Neuron (in vitro differentiated cells): ENCODE measurements around the gene ARID2.

Experiments used
- H2AFZ ChIP-seq: one replicate; pipeline ENCODE4 v1.6.1; 2013; ENCODE audit warnings: low read depth, mild to moderate bottlenecking, inconsistent platforms, low read length, moderate library complexity
- H3K27me3 ChIP-seq: one replicate; pipeline ENCODE4 v1.6.1; 2013; ENCODE audit warnings: low read length; ENCODE audit not compliant: insufficient read depth
- H3K36me3 ChIP-seq: one replicate; pipeline ENCODE4 v1.6.1; 2013; ENCODE audit warnings: low read length; ENCODE audit not compliant: insufficient read depth
- H3K4me1 ChIP-seq: one replicate; pipeline ENCODE4 v1.6.1; 2013; ENCODE audit warnings: low read length; ENCODE audit not compliant: insufficient read depth
- H3K4me3 ChIP-seq: 2 replicates; pipeline ENCODE4 v1.5.1; 2013; ENCODE audit warnings: mild to moderate bottlenecking, low read length, moderate library complexity
- H3K9me3 ChIP-seq: one replicate; pipeline ENCODE4 v1.6.1; 2013; ENCODE audit warnings: low read length

Gene ARID2

GRCh38 chr12:45785315-45785714 is 55.8 kb downstream of the ARID2 start:
- Histone ChIP-seq H3K27me3 (no peaks in the 10 kb centered on the region), H3K9me3 (no peaks in the 10 kb centered on the region), H3K36me3 (no peaks in the 10 kb centered on the region), H2AFZ (no peak overlapping the region), H3K4me3 (no peak overlapping the region), H3K4me1 (no peaks in the 10 kb centered on the region)

DNA sequence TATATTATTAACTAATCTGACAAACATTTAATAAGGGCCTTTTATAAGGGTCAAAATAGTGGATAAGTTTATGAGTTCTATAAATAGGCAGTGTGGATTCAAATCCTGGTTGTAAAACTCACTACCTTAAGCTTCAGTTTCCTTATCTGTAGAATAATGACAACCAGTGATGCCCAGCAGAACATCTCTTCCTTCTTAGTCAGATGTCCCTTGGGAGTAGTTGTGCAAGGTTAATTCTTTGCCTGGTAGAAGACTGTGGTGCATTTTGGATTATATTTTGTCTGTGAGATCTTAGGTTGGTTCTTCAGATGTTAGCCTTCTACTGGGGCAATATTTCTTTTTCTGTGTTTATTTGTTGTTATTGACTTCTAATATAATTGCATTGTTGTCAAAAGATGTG is 59.5 kb downstream of the ARID2 start:
- Histone ChIP-seq H3K36me3 (peaks cover under 1% of the 10 kb centered on the region), H3K4me3 (no peak overlapping the region), H3K27me3 (no peaks in the 10 kb centered on the region)

GRCh38 chr12:45794422-45794821 is 64.9 kb downstream of the ARID2 start:
- Histone ChIP-seq H3K27me3 (no peaks in the 10 kb centered on the region), H3K4me3 (no peak overlapping the region), H2AFZ (no peak overlapping the region), H3K4me1 (no peaks in the 10 kb centered on the region), H3K36me3 (peaks cover 4% of the 10 kb centered on the region), H3K9me3 (no peaks in the 10 kb centered on the region)

More for the DNA sequence above, 59.5 kb downstream of the ARID2 start:
- no peak overlapping the region for H2AFZ ChIP-seq
- H3K4me1 ChIP-seq: no peaks in the 10 kb centered on the region
- no peaks in the 10 kb centered on the region for H3K9me3 ChIP-seq

GRCh38 chr12:45801625-45802024 is 72.1 kb downstream of the ARID2 start:
- Histone ChIP-seq H3K4me3 (no peak overlapping the region), H2AFZ (no peak overlapping the region), H3K36me3 (peaks cover 2% of the 10 kb centered on the region), H3K27me3 (no peaks in the 10 kb centered on the region), H3K4me1 (no peaks in the 10 kb centered on the region), H3K9me3 (peaks cover 4% of the 10 kb centered on the region)

GRCh38 chr12:45803111-45803510 is 73.6 kb downstream of the ARID2 start:
- Histone ChIP-seq H3K36me3 (peaks cover 3% of the 10 kb centered on the region), H3K27me3 (no peaks in the 10 kb centered on the region), H3K9me3 (peaks cover 4% of the 10 kb centered on the region), H2AFZ (no peak overlapping the region), H3K4me1 (no peaks in the 10 kb centered on the region), H3K4me3 (no peak overlapping the region)

DNA sequence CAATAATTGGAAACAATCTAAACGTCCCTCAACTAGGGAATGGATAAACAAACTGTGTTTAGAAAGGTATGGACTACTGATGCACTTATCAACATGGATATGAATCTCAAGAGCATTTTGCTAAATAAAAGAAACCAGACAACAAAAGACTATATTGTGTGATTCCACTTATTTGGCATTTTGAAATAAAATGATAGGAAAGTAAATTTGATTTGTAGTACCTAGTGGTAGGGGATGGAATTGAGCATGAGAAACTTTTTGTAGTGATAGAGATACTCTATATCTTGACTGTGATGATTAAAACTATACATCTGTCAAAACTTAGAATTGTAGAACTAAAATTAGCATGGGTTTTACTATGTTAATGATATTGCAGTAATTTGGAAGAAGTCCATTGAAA is 87.1 kb downstream of the ARID2 start:
- Histone ChIP-seq H3K4me3 (no peak overlapping the region), H3K4me1 (no peaks in the 10 kb centered on the region), H3K36me3 (peaks cover 37% of the 10 kb centered on the region), H3K27me3 (no peaks in the 10 kb centered on the region), H2AFZ (no peak overlapping the region), H3K9me3 (no peaks in the 10 kb centered on the region)

- Histone ChIP-seq H2AFZ (no peak overlapping the region), H3K27me3 (no peaks in the 10 kb centered on the region), H3K4me1 (no peaks in the 10 kb centered on the region), H3K36me3 (peaks cover 53% of the 10 kb centered on the region), H3K4me3 (no peak overlapping the region), H3K9me3 (no peaks in the 10 kb centered on the region)
These were observed 98.5 kb downstream of the ARID2 start for GRCh38 chr12:45827974-45828373.

GRCh38 chr12:45828402-45828801 is 98.9 kb downstream of the ARID2 start:
- no peak overlapping the region for H2AFZ ChIP-seq
- H3K4me1 ChIP-seq: no peaks in the 10 kb centered on the region
- H3K27me3 ChIP-seq: no peaks in the 10 kb centered on the region
- peaks cover 49% of the 10 kb centered on the region for H3K36me3 ChIP-seq
- no peak overlapping the region for H3K4me3 ChIP-seq
- no peaks in the 10 kb centered on the region for H3K9me3 ChIP-seq

- Histone ChIP-seq H3K36me3 (peaks cover 33% of the 10 kb centered on the region), H2AFZ (no peak overlapping the region), H3K27me3 (no peaks in the 10 kb centered on the region), H3K4me3 (no peak overlapping the region), H3K4me1 (no peaks in the 10 kb centered on the region), H3K9me3 (no peaks in the 10 kb centered on the region)
These were observed 102.1 kb downstream of the ARID2 start for GRCh38 chr12:45831590-45831989.

DNA sequence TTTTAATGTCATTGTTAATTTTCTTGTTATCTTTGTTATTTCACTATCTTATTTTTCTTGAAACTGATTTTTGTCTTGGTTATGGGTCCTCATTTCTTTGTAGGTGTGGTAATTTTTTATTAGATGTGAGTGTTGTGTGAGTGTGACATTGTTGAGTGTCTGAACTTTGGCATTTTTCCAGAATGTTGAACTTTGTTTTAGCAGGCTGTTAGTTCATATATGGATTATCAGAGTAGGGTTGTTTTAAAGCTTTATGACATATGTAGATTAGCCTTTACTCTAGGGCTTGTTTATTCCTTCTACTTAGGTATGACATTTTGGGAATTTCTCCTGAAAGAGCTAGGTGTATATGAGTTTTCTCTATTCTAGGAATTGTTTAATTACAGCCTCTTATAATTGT is 103.9 kb downstream of the ARID2 start:
- no peak overlapping the region for H3K4me3 ChIP-seq
- H3K36me3 ChIP-seq: peaks cover 37% of the 10 kb centered on the region

GRCh38 chr12:45834809-45835208 is 105.3 kb downstream of the ARID2 start:
- Histone ChIP-seq H3K4me1 (no peaks in the 10 kb centered on the region), H3K36me3 (peaks cover 47% of the 10 kb centered on the region), H2AFZ (no peak overlapping the region), H3K9me3 (no peaks in the 10 kb centered on the region), H3K4me3 (no peak overlapping the region), H3K27me3 (no peaks in the 10 kb centered on the region)

More for the DNA sequence above, 103.9 kb downstream of the ARID2 start:
- H3K9me3 ChIP-seq: no peaks in the 10 kb centered on the region
- H3K27me3 ChIP-seq: no peaks in the 10 kb centered on the region
- H2AFZ ChIP-seq: no peak overlapping the region
- H3K4me1 ChIP-seq: no peaks in the 10 kb centered on the region

- no peak overlapping the region for H2AFZ ChIP-seq
- H3K4me3 ChIP-seq: no peak overlapping the region
- no peaks in the 10 kb centered on the region for H3K27me3 ChIP-seq
- peaks cover 62% of the 10 kb centered on the region for H3K36me3 ChIP-seq
- no peaks in the 10 kb centered on the region for H3K9me3 ChIP-seq
- no peaks in the 10 kb centered on the region for H3K4me1 ChIP-seq
These were observed 110.4 kb downstream of the ARID2 start for GRCh38 chr12:45839917-45840316.

GRCh38 chr12:45849289-45849688 is 119.8 kb downstream of the ARID2 start:
- peaks cover 55% of the 10 kb centered on the region for H3K36me3 ChIP-seq

DNA sequence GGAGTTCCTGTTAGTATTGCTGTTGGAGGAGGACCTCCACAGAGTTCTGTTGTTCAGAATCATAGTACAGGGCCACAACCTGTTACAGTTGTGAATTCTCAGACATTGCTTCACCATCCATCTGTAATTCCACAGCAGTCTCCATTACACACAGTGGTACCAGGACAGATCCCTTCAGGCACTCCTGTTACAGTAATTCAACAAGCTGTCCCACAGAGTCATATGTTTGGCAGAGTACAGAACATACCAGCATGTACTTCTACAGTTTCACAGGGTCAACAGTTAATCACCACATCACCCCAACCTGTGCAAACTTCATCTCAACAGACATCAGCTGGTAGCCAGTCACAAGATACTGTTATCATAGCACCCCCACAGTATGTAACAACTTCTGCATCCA is 120.8 kb downstream of the ARID2 start:
- H3K4me1 ChIP-seq: no peaks in the 10 kb centered on the region
- no peak overlapping the region for H3K4me3 ChIP-seq
- no peak overlapping the region for H2AFZ ChIP-seq
- peaks cover 60% of the 10 kb centered on the region for H3K36me3 ChIP-seq
- H3K27me3 ChIP-seq: no peaks in the 10 kb centered on the region
- H3K9me3 ChIP-seq: no peaks in the 10 kb centered on the region

More at GRCh38 chr12:45849289-45849688, 119.8 kb downstream of the ARID2 start:
- Histone ChIP-seq H3K27me3 (no peaks in the 10 kb centered on the region), H3K9me3 (no peaks in the 10 kb centered on the region), H3K4me3 (no peak overlapping the region), H2AFZ (no peak overlapping the region), H3K4me1 (no peaks in the 10 kb centered on the region)
